NCI-H2196 (cell line): Measurements from ENCODE around the gene SNUPN.

Experiments used
- DNase-seq: peaks from one replicate; lab custom pipeline; 2025; ENCODE audit not compliant: unreplicated experiment; lab: John Stamatoyannopoulos, UW

Gene SNUPN

DNA sequence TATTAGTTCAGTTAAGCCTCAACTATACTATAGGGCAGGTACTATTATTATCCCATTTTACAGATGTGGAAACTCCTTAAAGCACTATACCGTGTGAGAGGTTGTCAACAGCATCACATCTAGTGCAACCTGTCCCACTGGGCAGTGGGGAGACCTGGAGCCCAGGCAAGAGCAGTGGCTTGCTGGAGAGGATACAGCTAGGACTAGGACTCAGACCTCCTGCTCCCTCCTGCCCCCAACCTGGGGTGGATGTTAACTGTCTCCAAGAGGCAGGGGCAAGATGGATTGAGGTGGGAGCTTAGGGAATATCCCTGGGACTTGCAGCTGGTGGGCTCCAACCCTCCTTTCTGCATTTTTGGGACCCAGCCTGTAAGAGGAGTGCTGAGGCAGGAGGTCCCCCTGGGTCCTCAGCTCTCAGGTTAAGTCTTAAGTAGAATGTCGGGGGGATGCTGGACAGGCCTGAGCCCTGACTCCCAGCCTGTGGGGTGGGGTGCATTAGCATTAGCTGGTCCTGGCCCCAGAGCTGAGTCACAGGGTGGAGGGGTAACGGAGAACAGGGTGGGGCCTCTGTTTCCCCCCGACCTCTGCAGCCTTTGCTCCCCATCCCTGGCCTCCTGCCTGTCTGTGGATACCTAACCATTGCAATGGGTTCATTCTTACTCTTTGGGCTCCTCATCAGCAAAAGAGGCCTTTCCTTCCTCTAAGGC lies 28.8 kb upstream of the SNUPN start:
- no peak for DNase-seq

- DNase-seq: no peak
These were observed 27.9 kb upstream of the SNUPN start for GRCh38 chr15:75653347-75653913.

DNA sequence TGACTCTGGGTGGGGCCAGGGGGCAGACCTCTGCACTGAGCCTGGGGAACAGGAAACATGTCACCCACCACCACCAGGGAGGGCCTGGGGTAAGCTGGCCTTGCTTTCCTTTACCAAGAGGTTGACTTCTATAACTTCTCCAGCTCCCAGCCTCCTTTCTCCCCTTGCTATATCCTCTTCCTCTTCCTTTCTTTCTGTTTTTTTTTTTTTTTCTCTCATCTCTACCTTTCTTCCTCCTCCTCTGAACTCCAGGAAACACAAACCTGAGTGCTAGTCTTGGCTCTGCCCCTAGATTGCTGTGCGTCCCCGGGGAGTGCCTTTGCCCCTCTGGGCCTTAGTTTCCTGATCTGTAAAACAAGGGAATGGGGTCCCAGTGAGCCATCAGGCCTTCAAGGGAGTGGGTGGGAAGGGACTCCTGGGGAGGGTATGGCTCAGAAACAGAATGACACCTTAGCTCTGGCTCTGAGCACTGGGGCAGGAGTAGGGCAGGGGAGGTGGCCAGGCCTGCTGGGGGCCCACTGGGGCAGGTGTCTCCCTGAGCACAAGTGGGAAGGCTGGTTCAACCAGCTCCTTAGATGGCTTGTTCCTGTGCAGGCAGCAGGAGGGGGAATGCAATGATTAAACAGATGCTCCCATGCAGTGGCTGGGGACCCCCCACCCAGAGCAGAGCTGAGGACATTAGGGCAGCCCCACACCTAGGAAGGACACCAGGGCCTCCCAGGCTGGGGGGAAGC lies 26.5 kb upstream of the SNUPN start:
- DNase-seq: no peak

GRCh38 chr15:75650908-75651809 lies 25.6 kb upstream of the SNUPN start:
- no peak for DNase-seq

DNA sequence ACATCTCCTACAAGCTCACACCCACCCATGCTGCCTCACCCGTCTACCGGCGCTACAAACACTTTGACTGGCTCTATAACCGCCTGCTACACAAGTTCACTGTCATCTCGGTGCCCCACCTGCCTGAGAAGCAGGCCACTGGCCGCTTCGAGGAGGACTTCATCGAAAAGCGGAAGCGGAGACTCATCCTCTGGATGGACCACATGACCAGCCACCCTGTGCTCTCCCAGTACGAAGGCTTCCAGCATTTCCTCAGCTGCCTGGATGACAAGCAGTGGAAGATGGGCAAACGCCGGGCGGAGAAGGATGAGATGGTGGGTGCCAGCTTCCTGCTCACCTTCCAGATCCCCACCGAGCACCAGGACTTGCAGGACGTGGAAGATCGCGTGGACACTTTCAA lies 24.3 kb upstream of the SNUPN start:
- DNase-seq: no peak

- DNase-seq: no peak
These were observed 23.7 kb upstream of the SNUPN start for GRCh38 chr15:75649045-75649761.

GRCh38 chr15:75648156-75649000 lies 22.9 kb upstream of the SNUPN start:
- no peak for DNase-seq

DNA sequence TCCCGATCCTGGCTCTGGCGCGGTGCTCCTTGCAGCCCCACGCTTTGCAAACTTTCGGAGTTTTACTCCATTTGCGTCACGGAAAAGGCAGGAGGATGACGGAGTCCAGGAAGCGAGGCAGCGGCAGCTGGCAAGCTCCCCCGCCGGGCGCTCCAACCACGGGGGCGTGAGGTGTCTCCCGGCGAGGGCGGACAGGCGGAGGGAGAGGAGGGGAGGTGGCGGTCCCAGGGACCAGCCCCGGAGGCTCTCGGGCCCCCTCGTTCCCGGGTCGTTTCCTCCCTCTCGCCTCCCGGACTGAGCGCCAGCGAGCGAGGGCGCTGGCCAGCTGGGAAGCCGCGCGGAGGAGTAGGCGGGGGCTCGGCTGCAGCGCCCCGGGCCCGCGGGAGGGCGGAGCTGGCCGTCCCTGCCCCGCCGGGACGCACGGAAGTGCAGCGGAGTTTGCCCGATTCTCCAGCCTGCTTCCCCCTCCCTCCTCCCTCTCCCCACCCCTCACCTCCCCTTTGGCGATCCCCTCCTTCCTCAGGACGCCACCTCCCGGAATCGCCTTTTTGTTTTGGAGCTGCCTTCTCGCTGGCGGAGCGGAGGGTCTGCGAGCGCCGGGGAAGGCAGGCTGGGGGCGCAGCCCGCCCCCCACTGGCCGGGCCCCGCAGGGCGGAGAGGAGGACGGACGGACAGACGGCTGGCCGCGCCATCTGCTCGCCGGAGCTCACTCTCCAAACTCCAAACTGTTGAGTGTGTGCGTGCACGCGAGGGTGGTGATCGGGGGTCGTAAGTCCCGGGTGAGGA lies 22.0 kb upstream of the SNUPN start, which contains the start of gene SNX33:
Gene SNX33, plus strand, starts transcription at position 543 of the 786 bp plus-strand sequence. CDS start 1,191 bp downstream, outside the sequence.
- DNase-seq: peak; percentile 35

GRCh38 chr15:75646944-75647364 lies 21.4 kb upstream of the SNUPN start:
- no peak for DNase-seq

DNA sequence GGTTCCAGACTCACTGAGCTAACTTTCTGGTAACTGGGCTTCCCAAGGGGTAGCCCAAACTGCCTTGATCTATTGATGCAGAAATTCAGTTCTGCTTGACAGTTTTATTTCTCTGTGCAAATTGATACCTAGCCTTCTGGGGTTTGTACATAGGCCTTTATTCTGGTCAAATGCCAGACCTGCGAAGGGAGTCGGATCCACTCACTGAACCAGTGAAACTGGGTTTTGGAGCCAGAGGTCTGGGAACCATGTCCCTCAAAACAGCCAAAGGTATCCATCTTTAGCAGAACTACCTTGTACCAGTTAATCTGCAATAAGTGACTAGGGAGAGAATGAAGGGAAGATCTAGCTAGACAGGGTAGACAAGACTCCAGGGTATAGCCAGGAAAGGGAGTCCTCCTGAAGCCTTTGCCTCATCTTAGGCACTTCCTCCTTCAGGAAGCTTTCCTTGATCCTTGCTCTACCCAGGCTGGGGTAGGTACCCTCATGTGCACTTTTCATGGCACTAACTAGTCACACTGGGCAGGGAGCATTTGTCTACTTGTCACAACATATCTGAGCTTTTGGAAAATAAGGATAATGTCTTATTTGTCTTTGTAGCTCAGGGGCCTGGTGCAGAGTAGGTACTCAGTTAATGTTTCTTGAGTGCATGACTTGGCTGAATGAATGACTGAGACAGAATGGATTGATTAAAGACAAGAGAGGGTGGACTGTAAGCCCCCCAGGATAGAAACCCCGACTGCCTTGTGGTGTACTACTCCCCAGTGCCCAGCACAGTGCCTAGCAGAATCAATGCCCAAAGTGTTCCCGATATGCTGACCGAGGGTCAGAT lies 20.8 kb upstream of the SNUPN start:
- no peak for DNase-seq

GRCh38 chr15:75644376-75644775 lies 18.9 kb upstream of the SNUPN start:
- no peak for DNase-seq

- no peak for DNase-seq
These were observed 16.1 kb upstream of the SNUPN start for GRCh38 chr15:75641603-75642002.

DNA sequence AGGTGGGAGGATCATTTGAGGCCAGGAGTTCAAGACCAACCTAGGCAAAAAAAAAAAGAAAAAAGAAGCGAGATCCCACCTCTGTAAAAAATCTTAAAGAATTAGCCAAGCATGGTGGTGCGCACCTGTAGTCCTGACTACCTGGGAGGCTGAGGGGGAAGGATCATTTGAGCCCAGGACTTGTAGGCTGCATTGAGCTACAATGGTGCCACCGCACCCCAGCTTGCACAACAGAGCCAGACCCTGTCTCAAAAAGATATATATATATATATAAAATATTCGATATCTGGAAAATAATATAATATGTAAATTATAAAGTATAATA lies 15.6 kb upstream of the SNUPN start:
- no peak for DNase-seq

DNA sequence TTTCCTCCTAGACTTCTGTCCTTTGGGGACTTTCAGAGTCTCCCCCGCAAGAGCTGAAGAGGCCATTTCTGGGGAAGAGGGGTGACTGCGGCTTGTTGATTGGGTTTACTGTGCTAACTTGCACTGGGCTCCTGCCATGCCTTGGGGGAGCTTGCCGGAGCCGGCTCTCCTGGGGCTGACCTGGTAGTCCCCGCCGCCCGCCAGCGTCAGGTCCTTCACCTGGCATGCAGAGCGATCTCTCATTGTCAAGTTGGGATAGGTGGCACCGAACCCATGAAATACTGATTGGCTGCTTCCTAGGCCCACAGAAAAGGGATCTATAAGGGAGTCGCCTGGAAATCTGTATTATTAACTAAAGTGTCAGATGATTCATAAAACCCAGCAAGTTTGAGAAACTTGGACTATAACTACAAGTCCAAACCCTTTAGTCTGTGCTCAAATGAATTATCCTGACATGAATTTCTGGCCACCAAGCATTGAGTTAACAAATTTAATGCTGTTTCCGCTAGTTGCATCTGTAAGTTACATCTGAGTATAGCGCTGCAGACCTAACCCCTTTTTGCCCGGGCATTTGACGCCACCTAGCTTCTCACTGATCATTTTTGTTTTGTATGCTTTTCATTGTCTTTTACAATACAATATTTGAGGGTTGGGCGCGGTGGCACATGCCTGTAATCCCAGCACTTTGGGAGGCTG lies 15.1 kb upstream of the SNUPN start:
- peak; percentile 61 for DNase-seq

DNA sequence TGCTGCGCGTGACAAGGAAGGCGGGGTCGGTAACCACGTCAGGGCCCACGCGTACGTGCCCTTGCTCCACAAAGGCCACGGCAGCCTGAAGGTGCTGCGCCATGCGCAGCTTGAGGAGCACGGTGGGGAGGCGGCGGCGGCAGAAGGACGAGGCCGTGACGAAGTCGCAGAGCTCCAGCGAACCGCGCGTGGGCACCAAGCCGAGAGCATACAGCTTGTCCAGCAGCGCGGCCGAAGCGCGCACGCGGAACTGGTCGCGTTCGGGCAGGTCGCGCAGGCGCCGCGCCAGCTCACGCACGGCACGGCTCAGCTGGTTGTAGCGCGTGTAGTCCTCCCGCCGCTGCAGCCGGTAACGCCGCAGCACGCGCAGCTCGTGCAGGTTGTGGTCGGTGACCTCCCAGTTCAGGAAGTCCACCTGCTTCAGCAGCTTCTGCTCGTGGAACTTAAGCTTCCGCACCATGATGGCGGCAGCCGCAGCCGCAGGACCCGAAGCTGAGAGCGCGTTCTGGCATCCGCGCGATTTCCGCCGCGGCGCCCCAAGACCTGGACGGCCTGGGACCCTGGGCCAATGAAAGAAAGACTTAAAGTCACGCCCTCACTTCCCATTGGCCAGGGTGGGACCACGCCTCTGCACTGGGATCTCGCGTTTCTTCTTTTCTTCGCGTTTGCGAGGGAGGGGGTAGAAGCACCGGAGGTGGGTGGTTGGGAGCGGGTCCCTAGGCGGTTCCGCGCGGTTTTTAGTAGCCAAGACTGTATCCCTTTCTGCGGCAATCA lies 14.4 kb upstream of the SNUPN start, which contains the start of gene IMP3:
Gene IMP3, minus strand, starts transcription at position 516 of the 774 bp plus-strand sequence. Its CDS starts 56 bp downstream, at position 460.
- peak; percentile 90 for DNase-seq

DNA sequence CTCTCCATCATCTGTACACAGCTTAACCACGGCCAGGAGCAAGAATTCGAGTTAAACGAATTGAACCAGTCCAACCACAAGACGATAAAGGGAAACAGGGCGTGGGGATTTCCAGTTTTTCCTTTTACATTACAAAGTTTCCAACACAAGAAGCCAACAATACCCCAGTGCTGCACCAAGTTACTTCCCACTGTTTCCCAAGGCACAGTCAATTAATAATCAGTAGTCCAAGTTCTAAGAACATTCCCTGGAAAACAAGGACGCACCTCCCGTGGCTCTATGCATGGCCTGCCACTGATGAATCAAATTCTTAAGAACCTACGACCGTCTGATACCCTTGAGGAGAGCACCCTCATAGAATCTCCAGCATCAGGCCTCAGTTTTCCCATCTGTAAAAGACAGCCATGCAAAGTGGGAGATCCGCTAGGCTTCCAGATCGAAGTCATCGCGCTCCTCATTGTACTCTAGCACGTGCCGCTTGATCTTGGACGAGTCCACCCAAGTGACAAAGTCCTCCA lies 13.7 kb upstream of the SNUPN start:
- DNase-seq: no peak
